Psoas muscle (tissue), 8 donors: ENCODE data around the gene PTGER4. TPM values are rescaled to one million over a fixed set of nuclear protein-coding genes. Genes with fewer than 3 reads are reported as not detected.

Source experiments
- ATAC-seq, 4 donors: fragments of 200-7000 bp; cut with Tn5 transposase; one replicate each; pipeline ENCODE4 v1.9.1; 2020; ENCODE audit warnings: moderate library complexity in 3 of 4, mild to moderate bottlenecking in 2 of 4
- DNase-seq, 2 donors: peaks; one replicate each; pipeline ENCODE4 v3.0.0-alpha.2; 2020
- H3K27ac ChIP-seq: fragments of 200-600 bp; one replicate; pipeline ENCODE4 v1.8.0; 2022
- H3K27me3 ChIP-seq, 3 donors: fragments of 200-600 bp in 1 of 3; one replicate each; pipeline versions ENCODE4 v1.6.1 to v1.8.0; 2013 to 2022; ENCODE audit warnings: low read length in 2 of 3, mild to moderate bottlenecking in 2 of 3, moderate library complexity in 1 of 3; ENCODE audit not compliant: insufficient read depth in 3 of 3
- H3K36me3 ChIP-seq, 2 donors: fragments of 200-600 bp in 1 of 2; one replicate each; pipeline versions ENCODE4 v1.6.1 to v1.8.0; 2013 to 2022; ENCODE audit warnings: low read depth in 1 of 2, mild to moderate bottlenecking in 1 of 2, moderate library complexity in 1 of 2; ENCODE audit not compliant: insufficient read depth in 1 of 2
- H3K4me1 ChIP-seq: fragments of 200-600 bp; one replicate; pipeline ENCODE4 v1.8.0; 2022
- H3K4me3 ChIP-seq: fragments of 200-600 bp; one replicate; pipeline ENCODE4 v1.8.0; 2022; ENCODE audit warnings: mild to moderate bottlenecking
- H3K9me3 ChIP-seq: fragments of 200-600 bp; one replicate; pipeline ENCODE4 v1.8.0; 2022
- CTCF ChIP-seq: fragments of 200-600 bp; IDR thresholded peaks from one replicate; pipeline ENCODE4 v1.8.0; 2022; ENCODE audit warnings: antibody characterized with exemption
- WGBS, 3 donors: extraction: QIAGEN DNeasy Blood & Tissue Kit; methylation state at CpG; one replicate each; pipeline versions ENCODE4 v1.1.6 to v1.1.7; 2013; 5-methylcytosine and 5-hydroxymethylcytosine counted together
- intact Hi-C, 2 donors: fragments of 100-400 bp; cut with DNase I; formaldehyde crosslinking; loops; one replicate each; pipeline versions ENCODE4 v1.11.0 to v1.14.2; 2022
- long read RNA-seq, 2 donors: library from polyadenylated mRNA; unstranded; transcript quantifications; one replicate each; pipeline ENCODE4 v2.0.0, GENCODE V29; 2021
- polyA plus RNA-seq, 3 donors: library from polyadenylated mRNA; stranded (reverse); fragments of 200-250 nt; gene quantifications; one replicate each; pipeline ENCODE4 v1.2.3, GENCODE V29; 2013
- total RNA-seq, 4 donors: library from RNA; stranded (reverse); fragmentation: NEBNext Ultra II Directional in 2 of 4; extraction: Animal tissue kit (Norgen Biotek cat#: 25700) in 2 of 4; gene quantifications; one replicate each; pipeline versions ENCODE4 v1.2.1 to v1.2.4, GENCODE V29; 2021 to 2023
- donor health status: healthy with polysubstance abuse.
- donor health status: DM: no; HTN: no; CAD: no; lungs with moderate emphysema.
- donor health status: Bipolar disorder and iron deficiency.
- donor health status: healthy.
- donor health status: DM: yes; HTN: yes; CAD: no.
- donor health status: DM: no; HTN: no; CAD: no.
- donor health status: DM: no; HTN: no; CAD: no.
- donor health status: DM: yes; HTN: yes; CAD: no.

PTGER4 gene
- 1 to 10 TPM; 4.8 to 8.3 (median 5.8) TPM for total RNA-seq
- polyA plus RNA-seq: 1 to 10 TPM; 1.7 to 1.8 (median 1.8) TPM
- long read RNA-seq, donor 1, partial matches to known transcripts: 0 of 5 reads
- long read RNA-seq, donor 1, other reads (novel, unspliced or antisense): 2 of 5 reads
- long read RNA-seq, donor 2, partial matches to known transcripts: 0 of 5 reads
- long read RNA-seq, donor 2, other reads (novel, unspliced or antisense): 1 of 5 reads

- DNase-seq: no peak
- ATAC-seq: peak in 1 of 4 donors; percentile 44
- Histone ChIP-seq H3K9me3 (no peaks in the 10 kb centered on the region), H3K4me1 (peaks cover 3% of the 10 kb centered on the region), H3K27ac (peak within 1 kb of the TSS; percentile 73), H3K36me3 (no peaks in the 10 kb centered on the region), H3K4me3 (peak within 1 kb of the TSS; percentile 76), H3K27me3 (peaks cover 0 to 53% (median 20%) of the 10 kb centered on the region in 3 donors)
- no peak for TF ChIP-seq CTCF
- intact Hi-C loops: loop anchor here in 1 of 2 donors (10.0 kb wide), 1 partner anchor 965 kb away; no protein-coding TSS in a partner anchor
- WGBS, 3 donors: 0% methylated on average over 42 to 44 of the region's 44 CpGs
Observed at GRCh38 chr5:40679913-40680681, at the start of gene PTGER4. TSS of gene PTGER4 (plus strand) at chr5:40679915. CDS start at chr5:40680994, 1,079 bp downstream.

- Histone ChIP-seq H3K4me1 (no peaks in the 10 kb centered on the region), H3K9me3 (no peaks in the 10 kb centered on the region), H3K27me3 (no peaks in the 10 kb centered on the region), H3K36me3 (no peaks in the 10 kb centered on the region), H3K4me3 (no peak overlapping the region), H3K27ac (no peak overlapping the region)
- no peak for DNase-seq
- no peak for TF ChIP-seq CTCF
- intact Hi-C loops: no loop called here
- no peak for ATAC-seq
Observed at GRCh38 chr5:40630126-40630525, 49.6 kb upstream of the PTGER4 start.

- no peak overlapping the region for H3K4me3 ChIP-seq
- DNase-seq: no peak
- H3K9me3 ChIP-seq: no peaks in the 10 kb centered on the region
- no peak overlapping the region for H3K27ac ChIP-seq
- H3K27me3 ChIP-seq: no peaks in the 10 kb centered on the region
- no peaks in the 10 kb centered on the region for H3K36me3 ChIP-seq
- no peak for ATAC-seq
- WGBS, 3 donors: 59 to 70% (median 60%) methylated on average over 7 of the region's 7 CpGs
- TF ChIP-seq CTCF: no peak
- H3K4me1 ChIP-seq: no peaks in the 10 kb centered on the region
- intact Hi-C loops: no loop called here
Observed at GRCh38 chr5:40631236-40631635, 48.5 kb upstream of the PTGER4 start.

- Histone ChIP-seq H3K4me1 (no peaks in the 10 kb centered on the region), H3K9me3 (peaks cover 4% of the 10 kb centered on the region), H3K27ac (no peak overlapping the region), H3K4me3 (no peak overlapping the region), H3K27me3 (no peaks in the 10 kb centered on the region), H3K36me3 (no peaks in the 10 kb centered on the region)
- intact Hi-C loops: no loop called here
- no peak for DNase-seq
- no peak for TF ChIP-seq CTCF
- ATAC-seq: no peak
- 68 to 85% (median 77%) methylated on average over 3 of the region's 3 CpGs for WGBS, 3 donors
Observed at GRCh38 chr5:40634154-40634553, 45.6 kb upstream of the PTGER4 start.
